HepG2 (cell line): Measurements from ENCODE around the gene PDXDC1. TPM values are rescaled to one million over a fixed set of nuclear protein-coding genes. Genes with fewer than 3 reads are reported as not detected.

Experiments used
- FOXP1 ChIP-seq, 2 experiments: fragments of 450-650 bp in 1 of 2; IDR thresholded peaks; 2 replicates each; pipeline ENCODE4 v1.6.1; 2017 to 2018; ENCODE audit warnings: antibody characterized with exemption in 1 of 2
- MAFF ChIP-seq: IDR thresholded peaks from 2 replicates; pipeline ENCODE4 v1.6.1; 2011; ENCODE audit warnings: low read depth, low read length, improper control_type of control experiment
- MTF1 ChIP-seq: sonication (generic); formaldehyde crosslinking; IDR thresholded peaks from 2 replicates; pipeline ENCODE4 v1.5.0; 2020; ENCODE audit warnings: missing genetic modification reagents
- PAX8 ChIP-seq: sonication (generic); formaldehyde crosslinking; IDR thresholded peaks from 2 replicates; pipeline ENCODE4 v1.8.0; 2022; ENCODE audit warnings: mild to moderate bottlenecking, missing genetic modification reagents, borderline replicate concordance
- RXRB ChIP-seq: IDR thresholded peaks from 2 replicates; pipeline ENCODE4 v1.6.1; 2016; ENCODE audit warnings: borderline replicate concordance, missing genetic modification reagents, missing compliant biosample characterization
- SALL1 ChIP-seq: sonication (generic); formaldehyde crosslinking; IDR thresholded peaks from 2 replicates; pipeline ENCODE4 v1.8.0; 2022; ENCODE audit warnings: mild to moderate bottlenecking, missing genetic modification reagents
- SMARCC2 ChIP-seq: fragments of 450-650 bp; IDR thresholded peaks from 2 replicates; pipeline ENCODE4 v1.6.1; 2017; ENCODE audit warnings: antibody characterized with exemption, mild to moderate bottlenecking
- TBX2 ChIP-seq: sonication (generic); formaldehyde crosslinking; IDR thresholded peaks from 2 replicates; pipeline ENCODE4 v1.5.0; 2020; ENCODE audit warnings: missing genetic modification reagents, mild to moderate bottlenecking, borderline replicate concordance
- TOE1 ChIP-seq: sonication (generic); formaldehyde crosslinking; IDR thresholded peaks from 2 replicates; pipeline ENCODE4 v1.4.0; 2020; ENCODE audit warnings: mild to moderate bottlenecking, missing genetic modification reagents
- TSC22D2 ChIP-seq: sonication (generic); formaldehyde crosslinking; IDR thresholded peaks from 2 replicates; pipeline ENCODE4 v1.5.1; 2020; ENCODE audit warnings: missing genetic modification reagents, mild to moderate bottlenecking, borderline replicate concordance
- ZBTB7B ChIP-seq: sonication (generic); formaldehyde crosslinking; IDR thresholded peaks from 2 replicates; pipeline ENCODE4 v1.4.0; 2020; ENCODE audit warnings: missing genetic modification reagents
- ZFP36L2 ChIP-seq: sonication (generic); formaldehyde crosslinking; IDR thresholded peaks from 2 replicates; pipeline ENCODE4 v1.4.0; 2020; ENCODE audit warnings: missing genetic modification reagents
- ZNF121 ChIP-seq: sonication (generic); formaldehyde crosslinking; IDR thresholded peaks from 2 replicates; pipeline ENCODE4 v1.5.0; 2020; ENCODE audit warnings: mild to moderate bottlenecking, missing genetic modification reagents
- ZNF563 ChIP-seq: sonication (generic); formaldehyde crosslinking; IDR thresholded peaks from 2 replicates; pipeline ENCODE4 v1.8.0; 2022; ENCODE audit warnings: mild to moderate bottlenecking, moderate library complexity, missing genetic modification reagents
- ZNF777 ChIP-seq: sonication (generic); formaldehyde crosslinking; IDR thresholded peaks from 2 replicates; pipeline ENCODE4 v1.4.0; 2020; ENCODE audit warnings: missing genetic modification reagents
- polyA plus RNA-seq, 8 experiments: library from polyadenylated mRNA; depleted of rRNA in 3 of 8; stranded (reverse) in 7 of 8; unstranded in 1 of 8; fragments of >200 nt; fragmentation: Illumina TruSeq in 4 of 8; extraction: Trizol in 4 of 8; gene quantifications; 2 replicates each; pipeline versions ENCODE4 v1.2.1 to v1.2.3, GENCODE V29; 2011 to 2016; ENCODE audit warnings: low read depth in 4 of 8, missing spikeins in 1 of 8, mixed read lengths in 1 of 8; ENCODE audit not compliant: insufficient read depth in 1 of 8
- total RNA-seq, 5 experiments: library from RNA; depleted of rRNA; stranded (reverse); fragments of >200 nt; fragmentation: Illumina TruSeq; extraction: Trizol; gene quantifications; 2 replicates each; pipeline ENCODE4 v1.2.3, GENCODE V29; 2016; ENCODE audit warnings: low read depth in 1 of 5
- TF ChIP-seq, protein P1 (sequence below): sonication (generic); formaldehyde crosslinking; IDR thresholded peaks from 2 replicates; pipeline ENCODE4 v1.5.0; 2020; ENCODE audit warnings: missing genetic modification reagents
- TF ChIP-seq, protein P2 (sequence below): IDR thresholded peaks from 2 replicates; pipeline ENCODE4 v1.6.1; 2012; ENCODE audit warnings: inconsistent platforms
- TF ChIP-seq, protein P3 (sequence below): sonication (generic); formaldehyde crosslinking; IDR thresholded peaks from 2 replicates; pipeline ENCODE4 v1.4.0; 2020; ENCODE audit warnings: missing genetic modification reagents, borderline replicate concordance
- TF ChIP-seq, protein P4 (sequence below), 2 experiments: sonication (generic) in 1 of 2; formaldehyde crosslinking in 1 of 2; IDR thresholded peaks; 2 replicates each; pipeline versions ENCODE4 v1.4.0 to v1.6.1; 2018 to 2020; ENCODE audit warnings: missing genetic modification reagents in 2 of 2, borderline replicate concordance in 1 of 2, low read depth in 1 of 2, mild to moderate bottlenecking in 1 of 2, missing biosample characterization in 1 of 2
- TF ChIP-seq, protein P5 (sequence below): sonication (generic); formaldehyde crosslinking; IDR thresholded peaks from 2 replicates; pipeline ENCODE4 v1.5.0; 2020; ENCODE audit warnings: mild to moderate bottlenecking, missing genetic modification reagents
- TF ChIP-seq, protein P6 (sequence below): sonication (generic); formaldehyde crosslinking; IDR thresholded peaks from 2 replicates; pipeline ENCODE4 v1.8.1; 2022; ENCODE audit warnings: low read depth, mild to moderate bottlenecking, missing genetic modification reagents

Gene PDXDC1
- total and polyA plus RNA-seq, 2 of the 13 experiments (the other 11 are each of a cell fraction or from before 2014, with no cell fraction given): 133 to 169 TPM

DNA sequence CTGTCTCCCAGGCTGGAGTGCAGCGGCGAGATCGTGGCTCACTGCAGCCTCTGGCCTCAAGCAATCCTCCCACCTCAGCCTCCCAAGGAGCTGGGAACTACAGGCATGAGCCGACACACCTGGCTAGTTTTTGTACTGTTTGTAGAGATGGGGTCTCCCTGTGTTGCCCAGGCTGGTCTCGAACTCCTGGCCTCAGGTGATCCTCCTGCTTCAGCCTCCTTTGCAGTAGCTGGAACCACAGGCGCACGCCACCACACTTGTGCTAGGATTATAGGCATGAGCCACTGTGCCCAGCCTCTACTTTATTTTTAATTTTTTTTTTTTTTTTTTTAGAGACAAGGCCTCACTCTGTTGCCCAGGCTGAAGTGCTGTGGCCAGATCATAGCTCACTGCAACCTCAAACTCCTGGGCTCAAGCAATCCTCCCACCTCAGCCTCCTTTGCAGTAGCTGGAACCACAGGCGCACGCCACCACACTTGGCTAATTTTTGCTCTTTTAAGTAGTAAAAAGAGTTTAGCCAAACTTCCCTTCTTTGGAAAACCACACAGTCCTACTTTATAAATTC, 76.6 kb downstream of the PDXDC1 start (continued):
- TF ChIP-seq, protein P1, sequence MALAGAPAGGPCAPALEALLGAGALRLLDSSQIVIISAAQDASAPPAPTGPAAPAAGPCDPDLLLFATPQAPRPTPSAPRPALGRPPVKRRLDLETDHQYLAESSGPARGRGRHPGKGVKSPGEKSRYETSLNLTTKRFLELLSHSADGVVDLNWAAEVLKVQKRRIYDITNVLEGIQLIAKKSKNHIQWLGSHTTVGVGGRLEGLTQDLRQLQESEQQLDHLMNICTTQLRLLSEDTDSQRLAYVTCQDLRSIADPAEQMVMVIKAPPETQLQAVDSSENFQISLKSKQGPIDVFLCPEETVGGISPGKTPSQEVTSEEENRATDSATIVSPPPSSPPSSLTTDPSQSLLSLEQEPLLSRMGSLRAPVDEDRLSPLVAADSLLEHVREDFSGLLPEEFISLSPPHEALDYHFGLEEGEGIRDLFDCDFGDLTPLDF: no peak
- TF ChIP-seq MTF1 (CRISPR knock-in tag): no peak
- TF ChIP-seq RXRB (CRISPR knock-in tag): no peak
- TF ChIP-seq, protein P2, sequence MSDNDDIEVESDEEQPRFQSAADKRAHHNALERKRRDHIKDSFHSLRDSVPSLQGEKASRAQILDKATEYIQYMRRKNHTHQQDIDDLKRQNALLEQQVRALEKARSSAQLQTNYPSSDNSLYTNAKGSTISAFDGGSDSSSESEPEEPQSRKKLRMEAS: no peak
- no peak for TF ChIP-seq TSC22D2 (CRISPR knock-in tag)
- TF ChIP-seq ZNF121 (CRISPR knock-in tag): 0 out of 2 replicates have a peak, but pooled peaks have one; percentile 23
- TF ChIP-seq, protein P3, sequence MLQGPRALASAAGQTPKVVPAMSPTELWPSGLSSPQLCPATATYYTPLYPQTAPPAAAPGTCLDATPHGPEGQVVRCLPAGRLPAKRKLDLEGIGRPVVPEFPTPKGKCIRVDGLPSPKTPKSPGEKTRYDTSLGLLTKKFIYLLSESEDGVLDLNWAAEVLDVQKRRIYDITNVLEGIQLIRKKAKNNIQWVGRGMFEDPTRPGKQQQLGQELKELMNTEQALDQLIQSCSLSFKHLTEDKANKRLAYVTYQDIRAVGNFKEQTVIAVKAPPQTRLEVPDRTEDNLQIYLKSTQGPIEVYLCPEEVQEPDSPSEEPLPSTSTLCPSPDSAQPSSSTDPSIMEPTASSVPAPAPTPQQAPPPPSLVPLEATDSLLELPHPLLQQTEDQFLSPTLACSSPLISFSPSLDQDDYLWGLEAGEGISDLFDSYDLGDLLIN (CRISPR knock-in tag): no peak
- no peak for TF ChIP-seq MAFF
- TF ChIP-seq PAX8 (CRISPR knock-in tag): 0 out of 2 replicates have a peak, but pooled peaks have one; percentile 45
- no peak for TF ChIP-seq ZNF777 (CRISPR knock-in tag)
- TF ChIP-seq FOXP1 (IDR thresholded peaks at IDR 0.05): no peak
- TF ChIP-seq FOXP1 (CRISPR knock-in tag; IDR thresholded peaks at IDR 0.05): no peak
- TF ChIP-seq TOE1 (CRISPR knock-in tag): no peak
- TF ChIP-seq, protein P4, sequence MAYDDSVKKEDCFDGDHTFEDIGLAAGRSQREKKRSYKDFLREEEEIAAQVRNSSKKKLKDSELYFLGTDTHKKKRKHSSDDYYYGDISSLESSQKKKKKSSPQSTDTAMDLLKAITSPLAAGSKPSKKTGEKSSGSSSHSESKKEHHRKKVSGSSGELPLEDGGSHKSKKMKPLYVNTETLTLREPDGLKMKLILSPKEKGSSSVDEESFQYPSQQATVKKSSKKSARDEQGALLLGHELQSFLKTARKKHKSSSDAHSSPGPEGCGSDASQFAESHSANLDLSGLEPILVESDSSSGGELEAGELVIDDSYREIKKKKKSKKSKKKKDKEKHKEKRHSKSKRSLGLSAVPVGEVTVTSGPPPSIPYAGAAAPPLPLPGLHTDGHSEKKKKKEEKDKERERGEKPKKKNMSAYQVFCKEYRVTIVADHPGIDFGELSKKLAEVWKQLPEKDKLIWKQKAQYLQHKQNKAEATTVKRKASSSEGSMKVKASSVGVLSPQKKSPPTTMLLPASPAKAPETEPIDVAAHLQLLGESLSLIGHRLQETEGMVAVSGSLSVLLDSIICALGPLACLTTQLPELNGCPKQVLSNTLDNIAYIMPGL (CRISPR knock-in tag; IDR thresholded peaks at IDR 0.05; ENCODE audit: borderline replicate concordance in 1 of 2, low read depth in 1 of 2): no peak
- TF ChIP-seq ZBTB7B (CRISPR knock-in tag): 0 out of 2 replicates have a peak, but pooled peaks have one; percentile 2
- no peak for TF ChIP-seq SALL1
- TF ChIP-seq, protein P5, sequence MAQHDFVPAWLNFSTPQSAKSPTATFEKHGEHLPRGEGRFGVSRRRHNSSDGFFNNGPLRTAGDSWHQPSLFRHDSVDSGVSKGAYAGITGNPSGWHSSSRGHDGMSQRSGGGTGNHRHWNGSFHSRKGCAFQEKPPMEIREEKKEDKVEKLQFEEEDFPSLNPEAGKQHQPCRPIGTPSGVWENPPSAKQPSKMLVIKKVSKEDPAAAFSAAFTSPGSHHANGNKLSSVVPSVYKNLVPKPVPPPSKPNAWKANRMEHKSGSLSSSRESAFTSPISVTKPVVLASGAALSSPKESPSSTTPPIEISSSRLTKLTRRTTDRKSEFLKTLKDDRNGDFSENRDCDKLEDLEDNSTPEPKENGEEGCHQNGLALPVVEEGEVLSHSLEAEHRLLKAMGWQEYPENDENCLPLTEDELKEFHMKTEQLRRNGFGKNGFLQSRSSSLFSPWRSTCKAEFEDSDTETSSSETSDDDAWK (CRISPR knock-in tag): no peak
- TF ChIP-seq SMARCC2: no peak
- TF ChIP-seq ZFP36L2: no peak
- TF ChIP-seq, protein P6, sequence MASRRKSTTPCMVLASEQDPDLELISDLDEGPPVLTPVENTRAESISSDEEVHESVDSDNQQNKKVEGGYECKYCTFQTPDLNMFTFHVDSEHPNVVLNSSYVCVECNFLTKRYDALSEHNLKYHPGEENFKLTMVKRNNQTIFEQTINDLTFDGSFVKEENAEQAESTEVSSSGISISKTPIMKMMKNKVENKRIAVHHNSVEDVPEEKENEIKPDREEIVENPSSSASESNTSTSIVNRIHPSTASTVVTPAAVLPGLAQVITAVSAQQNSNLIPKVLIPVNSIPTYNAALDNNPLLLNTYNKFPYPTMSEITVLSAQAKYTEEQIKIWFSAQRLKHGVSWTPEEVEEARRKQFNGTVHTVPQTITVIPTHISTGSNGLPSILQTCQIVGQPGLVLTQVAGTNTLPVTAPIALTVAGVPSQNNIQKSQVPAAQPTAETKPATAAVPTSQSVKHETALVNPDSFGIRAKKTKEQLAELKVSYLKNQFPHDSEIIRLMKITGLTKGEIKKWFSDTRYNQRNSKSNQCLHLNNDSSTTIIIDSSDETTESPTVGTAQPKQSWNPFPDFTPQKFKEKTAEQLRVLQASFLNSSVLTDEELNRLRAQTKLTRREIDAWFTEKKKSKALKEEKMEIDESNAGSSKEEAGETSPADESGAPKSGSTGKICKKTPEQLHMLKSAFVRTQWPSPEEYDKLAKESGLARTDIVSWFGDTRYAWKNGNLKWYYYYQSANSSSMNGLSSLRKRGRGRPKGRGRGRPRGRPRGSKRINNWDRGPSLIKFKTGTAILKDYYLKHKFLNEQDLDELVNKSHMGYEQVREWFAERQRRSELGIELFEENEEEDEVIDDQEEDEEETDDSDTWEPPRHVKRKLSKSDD (CRISPR knock-in tag): no peak
- TF ChIP-seq TBX2: no peak
- no peak for TF ChIP-seq ZNF563 (CRISPR knock-in tag)
